ENCODE results near the gene HNRNPUL1. TPM values are rescaled to one million over a fixed set of nuclear protein-coding genes. Genes with fewer than 3 reads are reported as not detected.

HNRNPUL1 gene
- total and polyA plus RNA-seq, 2 donors (not counting 3 experiments of a cell fraction or from before 2014, with no cell fraction given) = 83.2 to 261 TPM

GRCh38 chr19:41264581-41265394, 616 bp downstream of the HNRNPUL1 start:
- intact Hi-C loops (cut with micrococcal nuclease) = loop anchor here (2.0 kb wide), 1 partner anchor 90 kb away; no protein-coding TSS in a partner anchor
- no peak overlapping the region for H2AFZ ChIP-seq (ENCODE audit: low read depth, low read length)

More at GRCh38 chr19:41264581-41265394, 616 bp downstream of the HNRNPUL1 start:
- peak overlapping the region; percentile 84 for H3K27ac ChIP-seq (ENCODE audit: insufficient read depth, low read depth, low read length)
- H3K9me3 ChIP-seq (replicated peaks; ENCODE audit: control insufficient read depth, insufficient read depth, low read length) = no peaks in the 10 kb centered on the region
- dilution Hi-C loops (cut with MboI; ENCODE audit: extremely low pct_ligation_motif_present, low sequenced_read_pairs) = no loop called here
- BruUV-seq (replicated peaks) = no TSS peak
- ChIA-PET POLR2A (interaction anchor here (0.5 to 1.7 kb wide), 2 partner anchors 13 to 39 kb away, joined by 4 to 7 read pairs; no protein-coding TSS in a partner anchor), CTCF (interaction anchor here (0.6 to 7.2 kb wide), 8 partner anchors 8 to 732 kb away, joined by 3 to 244 read pairs (median 5); no protein-coding TSS in a partner anchor)
- no peaks in the 10 kb centered on the region for H3K27me3 ChIP-seq (ENCODE audit: control insufficient read depth in 2 of 2, insufficient read depth in 2 of 2, low read length in 2 of 2)
- no peak for FAIRE-seq
- H4K20me1 ChIP-seq (replicated peaks; ENCODE audit: control insufficient read depth, extremely low read depth, insufficient read depth, low read length) = no peaks in the 10 kb centered on the region
- peak overlapping the region; percentile 65 for H3K4me2 ChIP-seq (ENCODE audit: insufficient read depth, low read length)
- H3K9me1 ChIP-seq (replicated peaks; ENCODE audit: control insufficient read depth, extremely low read depth, insufficient read depth, low read length) = no peaks in the 10 kb centered on the region
- H3K79me2 ChIP-seq (ENCODE audit: control insufficient read depth, insufficient read depth, low read length) = peaks cover 49% of the 10 kb centered on the region
- no peak for TF ChIP-seq POLR2AphosphoS5 (IDR thresholded peaks at IDR 0.05; ENCODE audit: insufficient read depth, low read depth, low read length)
- TF ChIP-seq MYC (IDR thresholded peaks at IDR 0.05; ENCODE audit: low read depth, low read length) = no peak
- TF ChIP-seq, protein P1, sequence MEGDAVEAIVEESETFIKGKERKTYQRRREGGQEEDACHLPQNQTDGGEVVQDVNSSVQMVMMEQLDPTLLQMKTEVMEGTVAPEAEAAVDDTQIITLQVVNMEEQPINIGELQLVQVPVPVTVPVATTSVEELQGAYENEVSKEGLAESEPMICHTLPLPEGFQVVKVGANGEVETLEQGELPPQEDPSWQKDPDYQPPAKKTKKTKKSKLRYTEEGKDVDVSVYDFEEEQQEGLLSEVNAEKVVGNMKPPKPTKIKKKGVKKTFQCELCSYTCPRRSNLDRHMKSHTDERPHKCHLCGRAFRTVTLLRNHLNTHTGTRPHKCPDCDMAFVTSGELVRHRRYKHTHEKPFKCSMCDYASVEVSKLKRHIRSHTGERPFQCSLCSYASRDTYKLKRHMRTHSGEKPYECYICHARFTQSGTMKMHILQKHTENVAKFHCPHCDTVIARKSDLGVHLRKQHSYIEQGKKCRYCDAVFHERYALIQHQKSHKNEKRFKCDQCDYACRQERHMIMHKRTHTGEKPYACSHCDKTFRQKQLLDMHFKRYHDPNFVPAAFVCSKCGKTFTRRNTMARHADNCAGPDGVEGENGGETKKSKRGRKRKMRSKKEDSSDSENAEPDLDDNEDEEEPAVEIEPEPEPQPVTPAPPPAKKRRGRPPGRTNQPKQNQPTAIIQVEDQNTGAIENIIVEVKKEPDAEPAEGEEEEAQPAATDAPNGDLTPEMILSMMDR (IDR thresholded peaks at IDR 0.05; ENCODE audit: extremely low read depth in 1 of 2, insufficient read depth in 1 of 2, low read depth in 1 of 2, low read length in 2 of 2) = no peak
- TF ChIP-seq GATA2 (IDR thresholded peaks at IDR 0.05; ENCODE audit: insufficient read depth, insufficient read length, low read depth, low read length) = no peak
- TF ChIP-seq FOS (IDR thresholded peaks at IDR 0.05; ENCODE audit: borderline replicate concordance, insufficient read depth, low read length) = no peak
- TF ChIP-seq, protein P2, sequence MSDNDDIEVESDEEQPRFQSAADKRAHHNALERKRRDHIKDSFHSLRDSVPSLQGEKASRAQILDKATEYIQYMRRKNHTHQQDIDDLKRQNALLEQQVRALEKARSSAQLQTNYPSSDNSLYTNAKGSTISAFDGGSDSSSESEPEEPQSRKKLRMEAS (IDR thresholded peaks at IDR 0.05; ENCODE audit: insufficient read depth, insufficient read length) = no peak
- no peak for TF ChIP-seq JUN (IDR thresholded peaks at IDR 0.05; ENCODE audit: borderline replicate concordance, insufficient read depth, insufficient read length, low read depth)
- TF ChIP-seq POLR2A (IDR thresholded peaks at IDR 0.05; ENCODE audit: low read depth, low read length) = no peak
- no peak for TF ChIP-seq EZH2 (IDR thresholded peaks at IDR 0.05; ENCODE audit: borderline replicate concordance, low read depth, low read length, severe bottlenecking)
- DNase-seq (ENCODE audit: low read depth, low spot score) = peak; percentile 30
- H3K9ac ChIP-seq (replicated peaks; ENCODE audit: extremely low read depth, insufficient read depth, low read length) = peak overlapping the region; percentile 92
- H3K4me1 ChIP-seq (ENCODE audit: control insufficient read depth, extremely low read depth, insufficient read depth, low read length) = peaks cover 18% of the 10 kb centered on the region
- peak overlapping the region; percentile 85 to 91 (median 89) for H3K4me3 ChIP-seq (replicated peaks in 1 of 3; ENCODE audit: insufficient read depth in 1 of 3, low read depth in 1 of 3, low read length in 3 of 3)
- H3K36me3 ChIP-seq (ENCODE audit: control insufficient read depth in 2 of 2, extremely low read depth in 1 of 2, insufficient read depth in 2 of 2, low read length in 2 of 2) = peaks cover 5 to 7% of the 10 kb centered on the region in 2 experiments

Data from endothelial cell of umbilical vein (primary cell).